ENCODE results near the gene C1orf87. TPM values are rescaled to one million over a fixed set of nuclear protein-coding genes. Genes with fewer than 3 reads are reported as not detected.

The C1orf87 gene, protein sequence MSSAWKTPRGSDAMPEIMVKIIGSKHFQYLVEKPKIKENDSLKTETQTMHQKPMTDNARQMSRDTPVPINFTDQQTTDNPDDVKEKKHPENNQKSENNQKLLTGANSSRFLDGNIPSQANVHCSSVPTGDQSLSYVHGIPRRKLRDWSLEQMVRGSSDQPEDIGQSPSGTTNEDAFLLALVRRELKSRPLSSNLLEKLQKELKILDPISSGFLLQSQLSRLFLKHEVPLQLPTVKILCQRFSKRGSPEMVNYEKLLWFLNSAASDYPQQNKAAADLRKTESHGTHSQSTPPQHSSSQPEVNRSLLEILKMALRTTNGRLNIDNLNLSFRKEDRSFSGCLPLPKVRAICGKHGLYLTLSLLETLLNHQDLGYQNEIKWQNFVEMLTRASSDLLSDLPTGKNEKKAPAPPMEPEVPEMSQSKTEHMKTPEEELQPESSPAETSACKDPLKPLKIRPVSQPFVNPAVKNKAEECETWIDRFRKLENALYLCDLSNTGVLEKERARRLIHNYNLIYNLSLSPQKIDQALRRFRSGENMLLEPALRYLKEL
- 0.38 TPM for total RNA-seq
- 0.45 TPM for polyA plus RNA-seq (ENCODE audit: insufficient read depth, low read depth, low replicate concordance)
- long read RNA-seq, donor 1, result 0 reads
- long read RNA-seq, donor 2, result 0 reads
- long read RNA-seq, donor 3, result 0 reads
- long read RNA-seq, donor 4, partial matches to known transcripts, result 0 of 1 reads
- long read RNA-seq, donor 4, other reads (novel, unspliced or antisense), result 0 of 1 reads
- long read RNA-seq, donor 5, result 0 reads
- long read RNA-seq, donor 6, result 0 reads
- long read RNA-seq, donor 7, result 0 reads
- long read RNA-seq, donor 8, result 0 reads
- long read RNA-seq, donor 9, result 0 reads
- long read RNA-seq, donor 10, result 0 reads

DNA sequence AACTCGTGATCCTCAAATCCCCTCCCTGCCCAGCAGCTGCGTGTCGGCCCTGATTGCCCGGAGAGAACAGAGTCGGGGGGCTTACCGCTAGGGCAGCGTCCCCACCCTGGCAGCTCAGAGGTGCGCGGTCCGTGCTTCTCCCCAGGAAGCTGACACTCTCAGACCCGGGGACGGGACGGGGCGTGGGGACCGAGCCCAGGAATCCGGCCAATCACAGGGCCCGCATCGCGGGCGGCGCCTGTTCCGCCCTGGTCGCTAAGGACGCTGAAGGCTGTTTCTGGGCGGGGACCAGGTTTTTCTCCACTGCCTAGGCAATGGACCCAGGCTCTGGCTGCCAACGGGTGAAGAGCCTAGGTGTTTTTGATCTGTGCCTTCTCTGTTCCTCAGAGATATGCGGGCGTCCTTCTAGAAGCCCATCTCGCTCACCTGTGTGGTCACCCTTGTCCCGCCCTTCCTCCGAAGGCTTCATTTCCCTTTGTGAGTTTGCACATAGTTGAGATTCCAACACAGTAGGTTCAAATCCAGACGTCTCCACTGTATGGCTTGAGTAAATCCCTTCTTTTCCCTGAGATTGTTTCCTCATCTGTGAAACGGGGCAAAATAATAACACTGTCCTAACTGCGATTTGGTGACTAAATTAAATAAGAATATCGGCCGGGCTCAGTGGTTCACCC, at the start of gene C1orf87:
Gene C1orf87, minus strand, starts transcription at position 166 of the 674 bp plus-strand sequence. CDS start 1,127 bp downstream, outside the sequence.
- TF ChIP-seq, protein P1, sequence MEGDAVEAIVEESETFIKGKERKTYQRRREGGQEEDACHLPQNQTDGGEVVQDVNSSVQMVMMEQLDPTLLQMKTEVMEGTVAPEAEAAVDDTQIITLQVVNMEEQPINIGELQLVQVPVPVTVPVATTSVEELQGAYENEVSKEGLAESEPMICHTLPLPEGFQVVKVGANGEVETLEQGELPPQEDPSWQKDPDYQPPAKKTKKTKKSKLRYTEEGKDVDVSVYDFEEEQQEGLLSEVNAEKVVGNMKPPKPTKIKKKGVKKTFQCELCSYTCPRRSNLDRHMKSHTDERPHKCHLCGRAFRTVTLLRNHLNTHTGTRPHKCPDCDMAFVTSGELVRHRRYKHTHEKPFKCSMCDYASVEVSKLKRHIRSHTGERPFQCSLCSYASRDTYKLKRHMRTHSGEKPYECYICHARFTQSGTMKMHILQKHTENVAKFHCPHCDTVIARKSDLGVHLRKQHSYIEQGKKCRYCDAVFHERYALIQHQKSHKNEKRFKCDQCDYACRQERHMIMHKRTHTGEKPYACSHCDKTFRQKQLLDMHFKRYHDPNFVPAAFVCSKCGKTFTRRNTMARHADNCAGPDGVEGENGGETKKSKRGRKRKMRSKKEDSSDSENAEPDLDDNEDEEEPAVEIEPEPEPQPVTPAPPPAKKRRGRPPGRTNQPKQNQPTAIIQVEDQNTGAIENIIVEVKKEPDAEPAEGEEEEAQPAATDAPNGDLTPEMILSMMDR (IDR thresholded peaks at IDR 0.05; ENCODE audit: borderline replicate concordance, extremely low read depth, insufficient read depth), result no peak
- no peak within 1 kb of the TSS for H3K27ac ChIP-seq (ENCODE audit: low read depth in 2 of 2, low read length in 2 of 2)
- intact Hi-C loops (cut with DNase I), result no loop called here
- DNase-seq (peak in 4 of 5 donors; percentile 17 to 69 (median 22)), FAIRE-seq (no peak)
- H3K4me1 ChIP-seq (ENCODE audit: control insufficient read depth in 2 of 3, insufficient read depth in 2 of 3, low read depth in 1 of 3, low read length in 3 of 3), result no peaks in the 10 kb centered on the region
- no peaks in the 10 kb centered on the region for H3K9me3 ChIP-seq (ENCODE audit: control insufficient read depth in 2 of 3, insufficient read depth in 1 of 3, low read length in 3 of 3)
- H3K36me3 ChIP-seq (ENCODE audit: control insufficient read depth in 2 of 3, insufficient read depth in 3 of 3, low read length in 3 of 3), result no peaks in the 10 kb centered on the region
- no peak within 1 kb of the TSS for H3K4me3 ChIP-seq (ENCODE audit: low read length in 3 of 3)
- H3K9ac ChIP-seq (ENCODE audit: low read length in 3 of 3), result no peak within 1 kb of the TSS
- H3K27me3 ChIP-seq (ENCODE audit: control insufficient read depth, insufficient read depth, low read length), result peaks cover 3% of the 10 kb centered on the region

DNA sequence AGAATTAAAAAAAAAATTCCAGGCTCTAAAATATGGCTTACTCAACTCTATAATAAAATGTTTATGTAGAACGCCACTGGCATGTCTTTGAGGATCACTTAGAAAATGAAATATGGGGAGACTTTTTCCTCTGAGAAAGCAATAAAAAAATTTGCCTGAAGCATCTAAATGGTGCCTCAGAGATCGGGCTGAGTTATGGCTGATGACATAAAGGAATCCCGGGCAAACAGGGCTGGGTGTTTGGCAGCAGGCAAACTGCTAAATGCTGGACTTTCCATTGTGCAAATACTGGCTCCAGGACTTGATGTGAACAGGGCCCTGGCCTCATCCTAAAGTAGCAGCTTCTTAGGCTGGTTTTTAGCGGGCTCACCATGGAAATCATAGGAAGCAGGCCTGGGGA, 44.5 kb upstream of the C1orf87 start:
- H3K9me3 ChIP-seq (ENCODE audit: control insufficient read depth in 2 of 3, insufficient read depth in 1 of 3, low read length in 3 of 3), result no peaks in the 10 kb centered on the region
- FAIRE-seq, result no peak
- intact Hi-C loops (cut with DNase I), result no loop called here
- no peaks in the 10 kb centered on the region for H3K4me1 ChIP-seq (ENCODE audit: control insufficient read depth in 2 of 3, insufficient read depth in 2 of 3, low read depth in 1 of 3, low read length in 3 of 3)
- H3K4me3 ChIP-seq (ENCODE audit: low read length in 3 of 3), result no peak overlapping the region
- no peaks in the 10 kb centered on the region for H3K27me3 ChIP-seq (ENCODE audit: control insufficient read depth, insufficient read depth, low read length)
- H3K36me3 ChIP-seq (ENCODE audit: control insufficient read depth in 2 of 3, insufficient read depth in 3 of 3, low read length in 3 of 3), result no peaks in the 10 kb centered on the region
- TF ChIP-seq, protein P1 (IDR thresholded peaks at IDR 0.05; ENCODE audit: borderline replicate concordance, extremely low read depth, insufficient read depth), result no peak
- no peak overlapping the region for H3K27ac ChIP-seq (ENCODE audit: low read depth in 2 of 2, low read length in 2 of 2)
- peak in 1 of 5 donors; percentile 16 for DNase-seq
- no peak overlapping the region for H3K9ac ChIP-seq (ENCODE audit: low read length in 3 of 3)

DNA sequence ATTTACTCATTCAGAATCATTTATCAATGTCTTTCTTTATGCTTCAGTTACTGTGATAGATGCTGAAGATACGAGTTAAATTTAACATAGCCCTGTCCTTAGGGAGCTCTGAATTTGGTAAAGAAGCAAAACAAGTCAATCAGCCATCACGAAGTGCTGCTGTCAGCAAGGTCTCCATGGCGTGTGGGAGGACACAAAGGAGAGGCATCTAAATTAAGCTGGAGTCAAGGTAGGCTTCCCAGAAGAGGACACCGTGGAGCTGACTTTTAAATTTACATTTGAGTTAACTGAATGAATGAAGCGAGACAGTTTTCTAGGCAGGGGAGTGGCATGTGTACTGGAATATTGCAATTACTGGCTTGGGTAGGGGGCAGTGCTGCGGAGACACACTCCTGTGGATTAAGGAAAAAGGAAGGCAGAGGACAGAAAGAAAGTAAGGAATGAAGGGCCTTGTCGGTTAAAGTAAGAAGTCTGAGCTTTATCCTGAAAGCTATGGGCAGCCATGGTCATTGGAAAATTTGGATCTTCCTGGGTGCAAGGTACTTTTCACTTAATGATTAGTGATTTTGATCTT, 41.3 kb upstream of the C1orf87 start:
- Histone ChIP-seq H3K9ac (ENCODE audit: low read length in 3 of 3) (no peak overlapping the region), H3K4me3 (ENCODE audit: low read length in 3 of 3) (peak overlapping the region in 1 of 3 donors; percentile 13), H3K27ac (ENCODE audit: low read depth in 2 of 2, low read length in 2 of 2) (no peak overlapping the region), H3K4me1 (ENCODE audit: control insufficient read depth in 2 of 3, insufficient read depth in 2 of 3, low read depth in 1 of 3, low read length in 3 of 3) (no peaks in the 10 kb centered on the region), H3K9me3 (ENCODE audit: control insufficient read depth in 2 of 3, insufficient read depth in 1 of 3, low read length in 3 of 3) (no peaks in the 10 kb centered on the region), H3K27me3 (ENCODE audit: control insufficient read depth, insufficient read depth, low read length) (no peaks in the 10 kb centered on the region), H3K36me3 (ENCODE audit: control insufficient read depth in 2 of 3, insufficient read depth in 3 of 3, low read length in 3 of 3) (no peaks in the 10 kb centered on the region)
- DNase-seq (peak in 3 of 5 donors; percentile 23 to 64 (median 57)), FAIRE-seq (no peak)
- TF ChIP-seq, protein P1 (IDR thresholded peaks at IDR 0.05; ENCODE audit: borderline replicate concordance, extremely low read depth, insufficient read depth), result no peak
- intact Hi-C loops (cut with DNase I), result no loop called here
